ENCODE data around the gene FAM25C.
"Not testable (repeated sequence)": the region's sequence is repeated elsewhere in the genome, so short reads cannot be mapped to it uniquely, and the experiment has no call there.

The FAM25C gene

DNA sequence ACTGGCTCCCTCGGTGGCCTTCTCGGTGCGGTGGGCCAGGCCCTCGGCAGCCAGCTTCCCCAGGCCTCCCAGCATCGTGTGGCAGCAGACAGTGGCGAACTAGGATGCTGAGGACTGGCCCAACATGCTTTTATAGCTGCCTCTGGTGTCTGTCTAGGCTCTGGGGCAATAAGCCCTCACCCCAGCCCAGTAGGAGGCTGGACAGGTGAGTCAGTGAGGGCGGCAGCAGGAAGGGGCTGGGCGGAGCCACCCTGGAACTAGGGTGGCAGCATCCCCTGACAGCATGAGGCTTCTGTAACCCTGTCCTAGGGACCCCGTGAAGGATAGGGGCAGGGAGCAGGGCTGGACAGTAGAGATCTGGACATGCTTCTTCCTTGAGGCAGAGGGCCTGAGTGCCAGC lies at the start of gene FAM25C:
FAM25C (minus strand) TSS at position 101 of the 400 bp plus-strand sequence; CDS start at position 75, 26 bp downstream.
- TF ChIP-seq GATA2, GATA3 (IDR thresholded peaks at IDR 0.05; ENCODE audit: low read depth, low read length): not testable (repeated sequence)

Measured in SH-SY5Y (cell line).